Gastroesophageal sphincter (tissue), 3 donors: ENCODE data around the gene TSHZ2.

Experiments used
- EP300 ChIP-seq: sonication (generic); formaldehyde crosslinking; IDR thresholded peaks from one replicate; pipeline ENCODE4 v1.6.1; 2017; ENCODE audit warnings: antibody characterized with exemption, mild to moderate bottlenecking
- POLR2A ChIP-seq, 2 donors: fragments of 450-650 bp; IDR thresholded peaks; one replicate each; pipeline ENCODE4 v1.6.1; 2017; ENCODE audit warnings: antibody characterized with exemption in 2 of 2, mild to moderate bottlenecking in 2 of 2, moderate library complexity in 1 of 2
- POLR2AphosphoS5 ChIP-seq: sonication (generic); formaldehyde crosslinking; IDR thresholded peaks from one replicate; pipeline ENCODE4 v1.6.1; 2017; ENCODE audit warnings: antibody characterized with exemption
- TF ChIP-seq, protein P1 (sequence below), 4 experiments: fragments of 200-600 bp in 2 of 4; fragments of 450-650 bp in 2 of 4; sonication (generic) in 1 of 4; IDR thresholded peaks; one replicate each; pipeline ENCODE4 v1.5.1; 2017 to 2019; ENCODE audit warnings: antibody characterized with exemption in 4 of 4, mild to moderate bottlenecking in 2 of 4, moderate library complexity in 2 of 4

DNA sequence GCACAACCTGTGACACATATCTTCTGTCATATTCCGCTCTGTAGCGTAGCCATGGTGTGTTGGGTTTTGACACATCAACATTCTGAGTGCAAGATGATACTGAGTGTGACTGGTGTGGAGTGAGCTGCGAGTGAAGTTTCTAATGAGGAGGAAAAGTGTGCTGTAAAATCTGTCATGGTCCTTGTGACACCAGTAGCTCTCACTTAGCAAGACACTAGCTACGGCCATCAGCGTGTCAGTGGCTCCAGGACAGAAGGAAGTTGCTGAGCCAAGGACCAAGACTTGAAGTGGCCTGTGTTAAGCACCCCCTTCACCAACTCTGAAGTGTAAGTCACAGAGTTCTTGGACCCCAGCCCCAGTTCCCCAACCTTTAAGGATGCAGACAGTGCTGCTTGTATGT, 72.1 kb downstream of the TSHZ2 start:
- TF ChIP-seq, protein P1, sequence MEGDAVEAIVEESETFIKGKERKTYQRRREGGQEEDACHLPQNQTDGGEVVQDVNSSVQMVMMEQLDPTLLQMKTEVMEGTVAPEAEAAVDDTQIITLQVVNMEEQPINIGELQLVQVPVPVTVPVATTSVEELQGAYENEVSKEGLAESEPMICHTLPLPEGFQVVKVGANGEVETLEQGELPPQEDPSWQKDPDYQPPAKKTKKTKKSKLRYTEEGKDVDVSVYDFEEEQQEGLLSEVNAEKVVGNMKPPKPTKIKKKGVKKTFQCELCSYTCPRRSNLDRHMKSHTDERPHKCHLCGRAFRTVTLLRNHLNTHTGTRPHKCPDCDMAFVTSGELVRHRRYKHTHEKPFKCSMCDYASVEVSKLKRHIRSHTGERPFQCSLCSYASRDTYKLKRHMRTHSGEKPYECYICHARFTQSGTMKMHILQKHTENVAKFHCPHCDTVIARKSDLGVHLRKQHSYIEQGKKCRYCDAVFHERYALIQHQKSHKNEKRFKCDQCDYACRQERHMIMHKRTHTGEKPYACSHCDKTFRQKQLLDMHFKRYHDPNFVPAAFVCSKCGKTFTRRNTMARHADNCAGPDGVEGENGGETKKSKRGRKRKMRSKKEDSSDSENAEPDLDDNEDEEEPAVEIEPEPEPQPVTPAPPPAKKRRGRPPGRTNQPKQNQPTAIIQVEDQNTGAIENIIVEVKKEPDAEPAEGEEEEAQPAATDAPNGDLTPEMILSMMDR (IDR thresholded peaks at IDR 0.05) = no peak
- TF ChIP-seq POLR2AphosphoS5 (no peak), POLR2A (IDR thresholded peaks at IDR 0.05) (no peak), EP300 (no peak)
